Neural cell (in vitro differentiated cells): Measurements from ENCODE around the gene BTRC.

Experiments used
- CTCF ChIP-seq: fragments of 450-650 bp; IDR thresholded peaks from 2 replicates; pipeline ENCODE4 v1.5.1; 2014; ENCODE audit warnings: antibody characterized with exemption, mild to moderate bottlenecking, moderate library complexity; ENCODE audit not compliant: poor library complexity, severe bottlenecking
- EP300 ChIP-seq: fragments of 450-650 bp; conservative IDR thresholded peaks from 2 replicates; pipeline ENCODE4 v1.6.1; 2014; ENCODE audit warnings: antibody characterized with exemption, mild to moderate bottlenecking, moderate library complexity; ENCODE audit not compliant: poor library complexity, severe bottlenecking
- EZH2 ChIP-seq: fragments of 200-600, 300-800 bp; shearing (Covaris generic), sonication (generic); IDR thresholded peaks from 2 replicates; pipeline ENCODE4 v1.6.1; 2014; ENCODE audit warnings: antibody characterized with exemption, low read length, borderline replicate concordance, mild to moderate bottlenecking; ENCODE audit not compliant: insufficient read depth, poor library complexity, severe bottlenecking
- MXI1 ChIP-seq: fragments of 450-650 bp; conservative IDR thresholded peaks from 2 replicates; pipeline ENCODE4 v1.6.1; 2014; ENCODE audit warnings: antibody characterized with exemption, mild to moderate bottlenecking; ENCODE audit not compliant: poor library complexity, severe bottlenecking
- REST ChIP-seq: IDR thresholded peaks from 2 replicates; pipeline ENCODE4 v1.6.1; 2012; ENCODE audit warnings: borderline replicate concordance
- TAF1 ChIP-seq: IDR thresholded peaks from 2 replicates; pipeline ENCODE4 v1.6.1; 2012; ENCODE audit warnings: low read depth

- no peak for TF ChIP-seq CTCF
- TF ChIP-seq EZH2 = no peak
- TF ChIP-seq TAF1 = no peak
- TF ChIP-seq REST = no peak
- TF ChIP-seq EP300 = peak; percentile 64
- no peak for TF ChIP-seq MXI1
Measured at GRCh38 chr10:101466016-101466912, 112.3 kb downstream of the BTRC start.
